ENCODE results near the gene PLXND1. TPM values are rescaled to one million over a fixed set of nuclear protein-coding genes. Genes with fewer than 3 reads are reported as not detected.

PLXND1 gene
- polyA plus RNA-seq, 1 donor from 2014 or later: 0.05 TPM

DNA sequence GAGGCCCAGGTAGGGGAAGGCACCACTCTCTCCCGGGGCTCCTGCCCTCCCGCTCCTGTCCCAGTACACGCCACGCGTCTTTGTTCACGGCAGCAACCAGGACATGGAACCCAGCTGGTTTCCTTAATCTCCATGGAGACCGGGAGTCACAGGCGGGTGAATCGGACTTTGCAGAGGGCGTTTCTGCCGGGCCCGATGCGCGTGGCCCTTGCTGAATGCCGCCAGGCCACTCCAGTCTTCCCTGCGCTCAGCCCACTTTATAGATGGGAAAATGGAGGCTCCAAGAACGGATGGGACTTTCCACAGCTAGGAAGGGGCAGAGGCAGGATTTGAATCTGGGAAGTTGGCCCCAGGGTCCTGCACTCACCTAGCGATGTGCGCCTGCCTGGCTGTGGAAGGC is 7.4 kb downstream of the PLXND1 start:
- no peaks in the 10 kb centered on the region for H3F3A ChIP-seq (ENCODE audit: insufficient read depth, low read length, poor library complexity, severe bottlenecking)
- H3K27me3 ChIP-seq (ENCODE audit: insufficient read depth, low read depth, low read length): peaks cover 10% of the 10 kb centered on the region
- no peaks in the 10 kb centered on the region for H3K36me3 ChIP-seq (ENCODE audit: insufficient read depth, low read length)
- no peak for TF ChIP-seq SMC3 (conservative IDR thresholded peaks at IDR 0.05; ENCODE audit: poor library complexity)
- TF ChIP-seq, protein P1, sequence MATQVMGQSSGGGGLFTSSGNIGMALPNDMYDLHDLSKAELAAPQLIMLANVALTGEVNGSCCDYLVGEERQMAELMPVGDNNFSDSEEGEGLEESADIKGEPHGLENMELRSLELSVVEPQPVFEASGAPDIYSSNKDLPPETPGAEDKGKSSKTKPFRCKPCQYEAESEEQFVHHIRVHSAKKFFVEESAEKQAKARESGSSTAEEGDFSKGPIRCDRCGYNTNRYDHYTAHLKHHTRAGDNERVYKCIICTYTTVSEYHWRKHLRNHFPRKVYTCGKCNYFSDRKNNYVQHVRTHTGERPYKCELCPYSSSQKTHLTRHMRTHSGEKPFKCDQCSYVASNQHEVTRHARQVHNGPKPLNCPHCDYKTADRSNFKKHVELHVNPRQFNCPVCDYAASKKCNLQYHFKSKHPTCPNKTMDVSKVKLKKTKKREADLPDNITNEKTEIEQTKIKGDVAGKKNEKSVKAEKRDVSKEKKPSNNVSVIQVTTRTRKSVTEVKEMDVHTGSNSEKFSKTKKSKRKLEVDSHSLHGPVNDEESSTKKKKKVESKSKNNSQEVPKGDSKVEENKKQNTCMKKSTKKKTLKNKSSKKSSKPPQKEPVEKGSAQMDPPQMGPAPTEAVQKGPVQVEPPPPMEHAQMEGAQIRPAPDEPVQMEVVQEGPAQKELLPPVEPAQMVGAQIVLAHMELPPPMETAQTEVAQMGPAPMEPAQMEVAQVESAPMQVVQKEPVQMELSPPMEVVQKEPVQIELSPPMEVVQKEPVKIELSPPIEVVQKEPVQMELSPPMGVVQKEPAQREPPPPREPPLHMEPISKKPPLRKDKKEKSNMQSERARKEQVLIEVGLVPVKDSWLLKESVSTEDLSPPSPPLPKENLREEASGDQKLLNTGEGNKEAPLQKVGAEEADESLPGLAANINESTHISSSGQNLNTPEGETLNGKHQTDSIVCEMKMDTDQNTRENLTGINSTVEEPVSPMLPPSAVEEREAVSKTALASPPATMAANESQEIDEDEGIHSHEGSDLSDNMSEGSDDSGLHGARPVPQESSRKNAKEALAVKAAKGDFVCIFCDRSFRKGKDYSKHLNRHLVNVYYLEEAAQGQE (IDR thresholded peaks at IDR 0.05; ENCODE audit: borderline replicate concordance): no peak
- no peak for TF ChIP-seq POLR2AphosphoS5 (IDR thresholded peaks at IDR 0.05)
- TF ChIP-seq EP300 (conservative IDR thresholded peaks at IDR 0.05; ENCODE audit: poor library complexity, severe bottlenecking): no peak
- TF ChIP-seq, protein P2, sequence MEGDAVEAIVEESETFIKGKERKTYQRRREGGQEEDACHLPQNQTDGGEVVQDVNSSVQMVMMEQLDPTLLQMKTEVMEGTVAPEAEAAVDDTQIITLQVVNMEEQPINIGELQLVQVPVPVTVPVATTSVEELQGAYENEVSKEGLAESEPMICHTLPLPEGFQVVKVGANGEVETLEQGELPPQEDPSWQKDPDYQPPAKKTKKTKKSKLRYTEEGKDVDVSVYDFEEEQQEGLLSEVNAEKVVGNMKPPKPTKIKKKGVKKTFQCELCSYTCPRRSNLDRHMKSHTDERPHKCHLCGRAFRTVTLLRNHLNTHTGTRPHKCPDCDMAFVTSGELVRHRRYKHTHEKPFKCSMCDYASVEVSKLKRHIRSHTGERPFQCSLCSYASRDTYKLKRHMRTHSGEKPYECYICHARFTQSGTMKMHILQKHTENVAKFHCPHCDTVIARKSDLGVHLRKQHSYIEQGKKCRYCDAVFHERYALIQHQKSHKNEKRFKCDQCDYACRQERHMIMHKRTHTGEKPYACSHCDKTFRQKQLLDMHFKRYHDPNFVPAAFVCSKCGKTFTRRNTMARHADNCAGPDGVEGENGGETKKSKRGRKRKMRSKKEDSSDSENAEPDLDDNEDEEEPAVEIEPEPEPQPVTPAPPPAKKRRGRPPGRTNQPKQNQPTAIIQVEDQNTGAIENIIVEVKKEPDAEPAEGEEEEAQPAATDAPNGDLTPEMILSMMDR (IDR thresholded peaks at IDR 0.05; ENCODE audit: poor library complexity, severe bottlenecking): no peak
- no peak for TF ChIP-seq TAF1 (IDR thresholded peaks at IDR 0.05; ENCODE audit: low read depth)
- TF ChIP-seq MXI1 (conservative IDR thresholded peaks at IDR 0.05; ENCODE audit: poor library complexity, severe bottlenecking): no peak
- TF ChIP-seq RAD21 (conservative IDR thresholded peaks at IDR 0.05): no peak
- no peak for TF ChIP-seq EZH2 (IDR thresholded peaks at IDR 0.05; ENCODE audit: borderline replicate concordance, insufficient read depth, low read length, poor library complexity, severe bottlenecking)
- no peaks in the 10 kb centered on the region for H3K9me2 ChIP-seq (ENCODE audit: insufficient read depth, low read length)
- no peak overlapping the region for H3K9ac ChIP-seq (ENCODE audit: low read length)
- H3K27ac ChIP-seq (ENCODE audit: low read length): no peak overlapping the region
- no peaks in the 10 kb centered on the region for H3K79me2 ChIP-seq (replicated peaks; ENCODE audit: insufficient read depth, low read length)
- no peak overlapping the region for H2AFZ ChIP-seq (ENCODE audit: low read depth, low read length)
- H3K4me2 ChIP-seq (ENCODE audit: low read length): no peak overlapping the region
- H4K20me1 ChIP-seq (ENCODE audit: insufficient read depth): no peaks in the 10 kb centered on the region
- H3K9me3 ChIP-seq (ENCODE audit: low read length): no peaks in the 10 kb centered on the region
- no peak overlapping the region for H3K4me3 ChIP-seq (ENCODE audit: low read length)

DNA sequence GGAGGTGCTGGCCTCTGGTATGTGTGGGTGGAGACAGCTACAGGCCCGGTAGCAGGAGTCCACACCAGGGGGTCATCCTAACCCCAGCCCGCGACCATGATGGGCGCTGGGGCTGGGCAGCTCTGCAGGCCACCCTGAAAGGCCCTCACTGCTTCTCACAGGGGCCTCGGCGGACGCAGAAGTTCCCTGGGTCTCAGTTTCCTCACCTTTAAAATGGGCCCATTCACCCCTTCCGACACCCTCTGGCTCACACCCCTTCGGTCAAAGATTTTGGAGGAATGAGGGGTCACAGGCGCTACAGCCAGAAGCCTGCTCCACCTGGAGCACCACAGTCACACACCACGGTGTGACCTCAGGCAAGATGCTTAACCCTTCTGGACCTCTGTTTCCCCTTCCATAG is 8.0 kb downstream of the PLXND1 start:
- no peak overlapping the region for H3K4me3 ChIP-seq (ENCODE audit: low read length)
- H3K27me3 ChIP-seq (ENCODE audit: insufficient read depth, low read depth, low read length): peaks cover 5% of the 10 kb centered on the region
- H3F3A ChIP-seq (ENCODE audit: insufficient read depth, low read length, poor library complexity, severe bottlenecking): no peaks in the 10 kb centered on the region
- no peaks in the 10 kb centered on the region for H4K20me1 ChIP-seq (ENCODE audit: insufficient read depth)
- H3K27ac ChIP-seq (ENCODE audit: low read length): no peak overlapping the region
- TF ChIP-seq EP300 (conservative IDR thresholded peaks at IDR 0.05; ENCODE audit: poor library complexity, severe bottlenecking) (no peak), TAF1 (IDR thresholded peaks at IDR 0.05; ENCODE audit: low read depth) (no peak), RAD21 (conservative IDR thresholded peaks at IDR 0.05) (no peak), POLR2AphosphoS5 (IDR thresholded peaks at IDR 0.05) (no peak), SMC3 (conservative IDR thresholded peaks at IDR 0.05; ENCODE audit: poor library complexity) (no peak), EZH2 (IDR thresholded peaks at IDR 0.05; ENCODE audit: borderline replicate concordance, insufficient read depth, low read length, poor library complexity, severe bottlenecking) (no peak), MXI1 (conservative IDR thresholded peaks at IDR 0.05; ENCODE audit: poor library complexity, severe bottlenecking) (no peak)
- TF ChIP-seq, protein P1 (IDR thresholded peaks at IDR 0.05; ENCODE audit: borderline replicate concordance): no peak
- TF ChIP-seq, protein P2 (IDR thresholded peaks at IDR 0.05; ENCODE audit: poor library complexity, severe bottlenecking): no peak
- H3K36me3 ChIP-seq (ENCODE audit: insufficient read depth, low read length): no peaks in the 10 kb centered on the region
- H3K9ac ChIP-seq (ENCODE audit: low read length): no peak overlapping the region
- no peak overlapping the region for H2AFZ ChIP-seq (ENCODE audit: low read depth, low read length)
- H3K9me2 ChIP-seq (ENCODE audit: insufficient read depth, low read length): no peaks in the 10 kb centered on the region
- H3K4me2 ChIP-seq (ENCODE audit: low read length): no peak overlapping the region
- no peaks in the 10 kb centered on the region for H3K79me2 ChIP-seq (replicated peaks; ENCODE audit: insufficient read depth, low read length)
- H3K9me3 ChIP-seq (ENCODE audit: low read length): no peaks in the 10 kb centered on the region
